Measurements from ENCODE around the gene RGS3. TPM values are rescaled to one million over a fixed set of nuclear protein-coding genes. Genes with fewer than 3 reads are reported as not detected.

Gene RGS3
- total RNA-seq, 4 donors from 2014 or later: 16.2 to 75.6 (median 54.9) TPM

- no peaks in the 10 kb centered on the region for H3K36me3 ChIP-seq
- no peak for DNase-seq
- intact Hi-C loops (cut with DNase I; ENCODE audit: low total_unique reads): loop anchor here (1.0 kb wide), 1 partner anchor 64 kb away; no protein-coding TSS in a partner anchor
- H3K27ac ChIP-seq: peak overlapping the region in 1 of 2 donors; percentile 17
- H3K9me3 ChIP-seq: no peaks in the 10 kb centered on the region
- H3K27me3 ChIP-seq: no peaks in the 10 kb centered on the region
- peaks cover 0 to 7% of the 10 kb centered on the region in 2 donors for H3K4me1 ChIP-seq
- no peak overlapping the region for H3K4me3 ChIP-seq
- no peak for TF ChIP-seq CTCF (IDR thresholded peaks at IDR 0.05)
Measured at GRCh38 chr9:113591899-113592625, 128.5 kb downstream of the RGS3 start.

GRCh38 chr9:113592876-113593575 is 129.5 kb downstream of the RGS3 start:
- no peaks in the 10 kb centered on the region for H3K9me3 ChIP-seq
- TF ChIP-seq POLR2A (IDR thresholded peaks at IDR 0.05) (no peak), CTCF (IDR thresholded peaks at IDR 0.05) (no peak)
- no peak for DNase-seq
- peak overlapping the region; percentile 72 to 89 for H3K27ac ChIP-seq
- H3K36me3 ChIP-seq: no peaks in the 10 kb centered on the region
- peak overlapping the region in 1 of 2 donors; percentile 46 for H3K4me3 ChIP-seq
- H3K4me1 ChIP-seq: peaks cover 0 to 5% of the 10 kb centered on the region in 2 donors
- H3K27me3 ChIP-seq: no peaks in the 10 kb centered on the region
- intact Hi-C loops (cut with DNase I; ENCODE audit: low total_unique reads): no loop called here

- TF ChIP-seq CTCF (IDR thresholded peaks at IDR 0.05): peak in 1 of 4 experiments; percentile 6
- peak; percentile 82 to 90 for TF ChIP-seq POLR2A (IDR thresholded peaks at IDR 0.05)
- peak overlapping the region; percentile 72 to 89 for H3K27ac ChIP-seq
- peaks cover 0 to 5% of the 10 kb centered on the region in 2 donors for H3K4me1 ChIP-seq
- no peaks in the 10 kb centered on the region for H3K36me3 ChIP-seq
- peak; percentile 93 for DNase-seq
- H3K9me3 ChIP-seq: no peaks in the 10 kb centered on the region
- H3K4me3 ChIP-seq: peak overlapping the region; percentile 46 to 49
- intact Hi-C loops (cut with DNase I; ENCODE audit: low total_unique reads): no loop called here
- H3K27me3 ChIP-seq: no peaks in the 10 kb centered on the region
Measured at GRCh38 chr9:113593682-113594281, 130.3 kb downstream of the RGS3 start.

GRCh38 chr9:113594484-113595299 is 131.2 kb downstream of the RGS3 start:
- Histone ChIP-seq H3K27me3 (no peaks in the 10 kb centered on the region), H3K36me3 (no peaks in the 10 kb centered on the region), H3K27ac (peak overlapping the region; percentile 72 to 89), H3K4me1 (peaks cover 0 to 5% of the 10 kb centered on the region in 2 donors), H3K4me3 (peak overlapping the region; percentile 46 to 49), H3K9me3 (no peaks in the 10 kb centered on the region)
- DNase-seq: no peak
- intact Hi-C loops (cut with DNase I; ENCODE audit: low total_unique reads): no loop called here
- TF ChIP-seq CTCF (IDR thresholded peaks at IDR 0.05) (no peak), POLR2A (IDR thresholded peaks at IDR 0.05) (no peak)
